ENCODE results near the gene POLR1C.
"Not testable (repeated sequence)": the region's sequence is repeated elsewhere in the genome, so short reads cannot be mapped to it uniquely, and the experiment has no call there.

Gene POLR1C

GRCh38 chr6:43510827-43511163 lies 6.1 kb upstream of the POLR1C start:
- DNase-seq = no peak

GRCh38 chr6:43511824-43512415 lies 5.0 kb upstream of the POLR1C start:
- no peak for DNase-seq

GRCh38 chr6:43515808-43516207 lies 1.1 kb upstream of the POLR1C start:
- no peak for DNase-seq

- no peak for DNase-seq
Observed at GRCh38 chr6:43516367-43516696, 557 bp upstream of the POLR1C start.

- DNase-seq = peak in 1 of 2 experiments; percentile 29
Observed at GRCh38 chr6:43517505-43518357, 842 bp downstream of the POLR1C start.

GRCh38 chr6:43520097-43520496 lies 3.2 kb downstream of the POLR1C start:
- no peak for DNase-seq

- DNase-seq = no peak
Observed at GRCh38 chr6:43521836-43522235, 4.9 kb downstream of the POLR1C start.

GRCh38 chr6:43522547-43523261 lies 5.8 kb downstream of the POLR1C start:
- no peak for DNase-seq

GRCh38 chr6:43523284-43523683 lies 6.4 kb downstream of the POLR1C start:
- no peak for DNase-seq

- DNase-seq = no peak
Observed at GRCh38 chr6:43524483-43524961, 7.6 kb downstream of the POLR1C start.

- no peak for DNase-seq
Observed at GRCh38 chr6:43532201-43532600, 15.3 kb downstream of the POLR1C start.

- not testable (repeated sequence) for DNase-seq
Observed at GRCh38 chr6:43538986-43539385, 22.1 kb downstream of the POLR1C start.

- DNase-seq = not testable (repeated sequence)
Observed at GRCh38 chr6:43539409-43539808, 22.5 kb downstream of the POLR1C start.

GRCh38 chr6:43540507-43540906 lies 23.6 kb downstream of the POLR1C start:
- no peak for DNase-seq

GRCh38 chr6:43541774-43542471 lies 25.0 kb downstream of the POLR1C start:
- no peak for DNase-seq

GRCh38 chr6:43544461-43544860 lies 27.6 kb downstream of the POLR1C start:
- DNase-seq = no peak

- no peak for DNase-seq
Observed at GRCh38 chr6:43547222-43547621, 30.3 kb downstream of the POLR1C start.

GRCh38 chr6:43557620-43558019 lies 40.7 kb downstream of the POLR1C start:
- DNase-seq = not testable (repeated sequence)

- no peak for DNase-seq
Observed at GRCh38 chr6:43559328-43559727, 42.4 kb downstream of the POLR1C start.

- no peak for DNase-seq
Observed at GRCh38 chr6:43570876-43571441, 54.1 kb downstream of the POLR1C start.
